ENCODE measurements around the gene RHPN2.

RHPN2 gene

DNA sequence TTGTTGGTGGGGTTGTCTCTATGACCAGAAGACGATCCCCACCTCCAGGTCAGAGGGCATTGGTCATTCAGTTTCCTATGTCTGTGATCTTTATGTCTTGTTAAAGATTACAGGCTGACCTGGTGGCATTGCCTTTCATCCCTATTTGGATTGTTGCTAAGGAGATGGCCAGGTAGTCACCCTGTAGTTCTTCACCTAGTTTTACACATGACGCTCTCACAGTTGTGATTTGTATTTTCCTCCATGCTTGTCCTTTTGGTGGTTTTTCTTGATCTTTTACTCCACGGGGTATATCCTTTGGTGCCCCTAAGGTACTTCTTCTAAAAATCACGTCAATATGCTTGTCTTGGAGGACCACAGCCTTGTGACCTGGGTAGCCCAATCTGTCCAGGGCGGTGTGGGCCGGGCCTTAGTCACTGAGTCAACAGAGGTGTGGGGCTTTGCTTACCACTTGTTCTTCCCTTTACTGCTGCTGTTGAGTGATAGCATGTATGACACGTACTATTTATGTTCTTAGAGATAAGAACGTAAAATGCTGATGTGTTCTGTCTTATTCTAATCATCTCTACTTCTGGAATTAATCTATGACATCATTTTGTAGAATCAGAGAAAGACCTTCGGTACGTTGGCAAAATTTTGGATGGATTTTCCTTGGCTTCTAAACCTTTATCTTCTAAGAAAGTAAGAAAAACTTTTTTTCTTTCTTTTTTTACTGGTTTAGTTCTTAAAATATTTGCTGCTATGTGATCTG lies 36.4 kb upstream of the RHPN2 start:
- DNase-seq (ENCODE audit: low spot score) = no peak
- TF ChIP-seq, protein P1, sequence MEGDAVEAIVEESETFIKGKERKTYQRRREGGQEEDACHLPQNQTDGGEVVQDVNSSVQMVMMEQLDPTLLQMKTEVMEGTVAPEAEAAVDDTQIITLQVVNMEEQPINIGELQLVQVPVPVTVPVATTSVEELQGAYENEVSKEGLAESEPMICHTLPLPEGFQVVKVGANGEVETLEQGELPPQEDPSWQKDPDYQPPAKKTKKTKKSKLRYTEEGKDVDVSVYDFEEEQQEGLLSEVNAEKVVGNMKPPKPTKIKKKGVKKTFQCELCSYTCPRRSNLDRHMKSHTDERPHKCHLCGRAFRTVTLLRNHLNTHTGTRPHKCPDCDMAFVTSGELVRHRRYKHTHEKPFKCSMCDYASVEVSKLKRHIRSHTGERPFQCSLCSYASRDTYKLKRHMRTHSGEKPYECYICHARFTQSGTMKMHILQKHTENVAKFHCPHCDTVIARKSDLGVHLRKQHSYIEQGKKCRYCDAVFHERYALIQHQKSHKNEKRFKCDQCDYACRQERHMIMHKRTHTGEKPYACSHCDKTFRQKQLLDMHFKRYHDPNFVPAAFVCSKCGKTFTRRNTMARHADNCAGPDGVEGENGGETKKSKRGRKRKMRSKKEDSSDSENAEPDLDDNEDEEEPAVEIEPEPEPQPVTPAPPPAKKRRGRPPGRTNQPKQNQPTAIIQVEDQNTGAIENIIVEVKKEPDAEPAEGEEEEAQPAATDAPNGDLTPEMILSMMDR (IDR thresholded peaks at IDR 0.05) = no peak
- Histone ChIP-seq H3K4me3 (no peak overlapping the region), H3K27ac (no peak overlapping the region)

GRCh38 chr19:33098055-33098534 lies 33.4 kb upstream of the RHPN2 start:
- Histone ChIP-seq H3K27ac (no peak overlapping the region), H3K4me3 (no peak overlapping the region)
- TF ChIP-seq, protein P1 (IDR thresholded peaks at IDR 0.05) = no peak
- no peak for DNase-seq (ENCODE audit: low spot score)

- Histone ChIP-seq H3K27ac (no peak overlapping the region), H3K4me3 (no peak overlapping the region)
- TF ChIP-seq, protein P1 (IDR thresholded peaks at IDR 0.05) = no peak
- no peak for DNase-seq (ENCODE audit: low spot score)
Measured at GRCh38 chr19:33096005-33096404, 31.3 kb upstream of the RHPN2 start.

DNA sequence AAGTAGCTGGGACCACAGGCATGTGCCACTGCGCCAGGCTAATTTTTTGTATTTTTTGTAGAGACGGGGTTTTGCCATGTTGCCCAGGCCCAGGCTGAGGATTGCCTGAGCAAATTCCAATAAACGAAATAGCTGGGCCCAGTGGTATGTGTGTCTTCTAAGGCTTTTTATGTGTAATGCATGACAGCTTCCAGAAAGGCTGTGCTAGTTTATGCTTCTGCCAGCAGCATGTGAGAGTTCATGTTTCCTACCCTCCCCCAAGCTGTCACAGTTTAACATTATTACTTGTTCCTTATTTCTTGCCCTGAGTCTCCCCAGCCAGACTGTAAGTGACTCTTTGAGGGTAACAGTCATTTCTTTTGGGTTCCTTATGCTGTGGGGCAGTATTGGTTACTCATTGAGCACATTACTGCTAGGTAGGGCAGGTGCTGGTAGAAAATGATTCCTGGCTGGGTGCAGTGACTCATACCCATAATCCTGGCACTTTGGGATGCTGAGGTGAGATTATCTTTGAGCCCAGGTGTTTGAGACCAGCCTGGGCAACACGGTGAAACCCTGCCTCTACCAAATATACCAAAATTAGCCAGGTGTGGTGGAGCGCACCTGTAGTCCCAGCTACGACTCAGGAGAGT lies 29.9 kb upstream of the RHPN2 start:
- no peak overlapping the region for H3K27ac ChIP-seq
- TF ChIP-seq, protein P1 (IDR thresholded peaks at IDR 0.05) = no peak
- DNase-seq (ENCODE audit: low spot score) = no peak
- H3K4me3 ChIP-seq = no peak overlapping the region

DNA sequence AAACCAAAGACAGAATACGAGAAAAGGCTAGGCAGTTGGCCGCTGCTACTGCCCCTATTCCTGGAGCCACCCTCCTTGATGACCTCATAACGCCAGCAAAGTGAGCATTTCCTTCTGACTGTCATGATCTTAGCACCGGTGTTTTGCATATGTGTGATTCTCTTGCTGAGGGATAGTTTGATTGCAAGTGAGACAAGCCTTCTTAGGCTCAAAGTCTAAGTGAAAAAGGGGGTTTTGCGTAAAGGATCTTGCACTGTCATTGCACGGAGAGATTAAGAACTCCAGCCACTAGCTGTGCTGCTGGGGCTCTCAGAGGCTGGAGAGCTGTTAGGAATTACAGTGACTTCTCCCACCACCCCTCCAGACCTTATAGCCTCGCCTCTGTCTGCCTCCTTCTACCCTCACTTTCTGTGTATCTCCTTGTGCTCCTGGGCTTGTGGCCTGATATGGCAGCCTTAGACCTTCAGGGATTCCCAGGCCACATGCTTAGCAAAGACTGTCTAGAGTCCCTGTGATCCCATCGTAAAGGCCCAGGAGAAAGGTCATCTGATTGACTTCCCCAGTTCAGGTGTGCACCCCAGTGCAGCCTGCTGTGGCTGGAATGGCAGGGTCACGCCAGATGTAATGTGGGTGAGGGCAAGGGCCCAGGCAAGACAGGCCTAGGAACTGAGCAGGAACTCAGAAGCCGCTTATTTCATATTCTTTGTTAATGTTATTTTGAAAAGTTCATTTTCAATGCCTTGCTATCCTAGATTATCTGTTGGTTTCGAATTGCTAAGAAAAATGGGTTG lies 28.9 kb upstream of the RHPN2 start:
- Histone ChIP-seq H3K27ac (no peak overlapping the region), H3K4me3 (no peak overlapping the region)
- TF ChIP-seq, protein P1 (IDR thresholded peaks at IDR 0.05) = no peak
- DNase-seq (ENCODE audit: low spot score) = no peak

GRCh38 chr19:33090179-33090578 lies 25.5 kb upstream of the RHPN2 start:
- H3K27ac ChIP-seq = no peak overlapping the region
- no peak for DNase-seq (ENCODE audit: low spot score)
- TF ChIP-seq, protein P1 (IDR thresholded peaks at IDR 0.05) = no peak
- H3K4me3 ChIP-seq = no peak overlapping the region

Data from coronary artery (tissue), 2 donors.